CD4-positive, alpha-beta T cell treated with Interleukin-4 for 1 hour (primary cell): ENCODE data around the gene B4GALNT3.

ENCODE experiments used
- DNase-seq, 2 donors: peaks; one replicate each; pipeline ENCODE4 v3.0.0-alpha.2; 2020 to 2022

B4GALNT3 gene

GRCh38 chr12:578748-579419 is 119.1 kb downstream of the B4GALNT3 start:
- no peak for DNase-seq

DNA sequence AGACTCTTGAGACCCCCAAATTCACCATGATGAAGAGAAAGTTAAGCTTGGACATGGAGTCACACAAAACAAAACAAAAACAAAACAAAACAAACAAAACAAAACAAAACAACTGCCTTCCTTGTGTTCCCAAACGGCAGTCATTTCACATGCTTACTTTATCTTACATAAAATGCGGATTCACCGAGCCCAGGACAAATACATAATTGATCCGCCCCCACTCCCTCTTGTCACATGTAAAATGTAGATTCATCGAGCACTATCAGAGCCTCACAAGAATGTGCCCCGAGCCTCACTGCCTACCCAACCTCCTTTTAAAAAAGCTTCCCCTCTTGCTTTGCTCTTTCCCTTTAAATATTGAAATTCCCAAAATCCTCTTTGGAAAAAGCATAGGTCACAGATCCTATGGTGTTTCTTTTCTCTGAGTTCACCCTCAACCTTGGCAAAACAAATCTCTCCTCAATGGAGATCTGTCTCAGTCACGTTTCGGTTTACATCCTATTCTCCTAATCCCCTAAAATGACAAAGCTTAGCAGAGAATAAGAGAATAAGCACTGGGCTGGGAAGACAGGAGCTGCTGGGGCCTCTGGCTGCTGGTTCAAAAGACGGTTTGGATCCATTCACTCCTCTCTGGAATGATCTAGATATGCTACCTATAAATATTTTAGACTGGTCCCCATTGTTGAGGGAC is 119.8 kb downstream of the B4GALNT3 start:
- no peak for DNase-seq

- DNase-seq = no peak
Observed at GRCh38 chr12:580813-581212, 121.1 kb downstream of the B4GALNT3 start.

DNA sequence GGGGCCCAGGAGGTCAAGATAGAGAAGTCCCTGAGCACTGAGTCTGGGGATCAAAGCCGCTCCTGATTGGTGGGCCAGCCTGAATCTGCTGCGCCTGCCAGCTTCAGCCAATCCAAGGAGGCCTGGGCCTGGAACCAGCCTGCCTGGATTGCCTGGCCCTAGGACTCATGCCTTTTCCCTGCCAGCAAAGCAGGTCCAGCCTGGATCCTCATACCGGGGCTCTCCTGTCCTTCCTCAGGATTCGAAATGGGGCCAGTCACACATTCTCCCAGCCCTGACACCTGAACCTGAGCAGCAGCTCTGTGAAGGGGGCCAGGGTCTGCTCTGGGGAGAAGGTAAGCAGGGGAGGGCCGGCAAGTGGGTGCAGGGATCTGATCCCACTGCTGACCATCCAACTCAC is 121.6 kb downstream of the B4GALNT3 start:
- no peak for DNase-seq

DNA sequence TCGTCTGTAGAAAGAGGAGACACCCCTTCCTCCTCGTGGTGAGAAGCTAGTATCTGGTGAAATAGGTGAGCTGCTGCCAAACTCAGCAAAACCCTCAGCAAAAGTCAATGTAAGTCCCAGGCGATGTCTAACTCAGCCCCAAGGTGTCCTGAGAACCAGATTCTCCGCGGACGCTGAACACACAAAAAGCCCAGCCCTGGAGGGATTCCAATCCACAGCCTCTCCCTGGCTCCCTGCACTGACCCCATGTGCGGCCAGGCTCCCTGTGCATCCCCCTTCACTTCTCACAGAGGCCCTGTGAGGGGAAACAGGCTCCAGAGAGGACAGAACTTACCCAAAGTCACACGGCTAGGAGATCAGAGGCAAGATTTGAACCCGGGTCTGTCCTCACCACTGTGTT is 122.0 kb downstream of the B4GALNT3 start:
- DNase-seq = no peak

DNA sequence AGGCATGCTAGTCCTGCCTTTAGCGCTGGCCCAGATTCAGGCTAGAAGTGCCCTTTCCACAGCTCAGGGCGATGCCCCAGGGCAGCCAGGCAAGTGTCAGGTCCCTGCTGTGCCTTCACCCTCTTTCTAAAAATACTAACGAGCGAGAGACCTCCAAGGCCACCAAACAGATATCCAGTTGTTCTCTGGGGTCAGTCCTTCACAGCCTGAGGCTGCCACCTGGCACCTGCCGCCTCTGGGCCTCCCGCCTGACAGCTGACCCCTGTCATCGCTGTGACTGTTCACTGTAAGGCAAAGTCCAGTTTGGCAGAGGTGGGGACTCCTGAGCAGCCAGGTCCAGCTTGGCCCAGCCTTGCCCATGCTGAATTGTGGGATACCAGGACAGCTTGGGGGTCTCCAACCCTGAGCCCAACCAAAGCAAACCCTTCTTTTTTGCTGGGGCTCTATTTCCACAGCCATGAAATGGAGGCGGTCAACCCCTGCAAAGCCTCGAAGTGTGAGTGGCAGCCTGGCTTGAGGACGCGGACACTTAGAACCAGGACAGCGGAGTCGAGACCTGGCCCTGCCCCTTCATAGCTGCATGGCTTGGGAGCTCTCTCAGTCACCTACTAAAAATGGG is 123.6 kb downstream of the B4GALNT3 start:
- DNase-seq = no peak

- DNase-seq = no peak
Observed at GRCh38 chr12:585062-586061, 125.6 kb downstream of the B4GALNT3 start.

DNA sequence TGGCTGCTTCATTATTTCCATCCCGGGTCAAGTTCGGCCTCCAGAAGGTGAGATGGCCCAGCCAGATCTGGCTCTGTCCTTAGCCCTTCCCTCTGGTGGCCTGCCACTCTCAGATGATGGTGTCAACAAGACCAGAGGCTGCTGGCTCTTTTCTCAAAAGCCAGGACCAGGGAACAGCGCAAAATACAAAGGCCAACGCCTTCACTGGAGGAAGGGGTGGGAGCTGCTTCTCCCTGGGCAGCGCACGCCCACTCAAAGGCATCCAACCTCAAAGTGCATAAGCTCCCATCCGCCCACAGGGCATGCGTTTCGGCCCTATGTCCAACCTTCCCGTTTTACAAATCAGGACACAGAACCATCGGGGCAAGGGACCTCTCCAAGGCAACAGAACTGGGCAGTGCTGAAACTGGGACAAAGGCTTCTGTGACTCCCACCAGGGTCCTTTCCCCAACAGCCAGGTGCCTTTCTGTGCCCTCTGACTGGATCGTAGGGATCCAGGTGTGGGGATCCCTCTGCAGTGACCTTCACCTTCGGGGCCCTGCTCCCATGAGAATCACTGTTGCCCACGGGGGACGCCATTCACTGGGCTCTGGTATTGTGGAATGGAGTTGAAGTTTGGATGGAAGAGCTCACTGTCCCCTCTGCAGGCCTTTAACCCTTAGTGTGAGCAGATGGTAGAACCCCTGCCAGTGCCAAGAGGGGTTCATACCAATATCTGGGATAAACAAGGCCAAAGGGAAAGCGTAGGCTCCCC is 126.8 kb downstream of the B4GALNT3 start:
- no peak for DNase-seq

DNA sequence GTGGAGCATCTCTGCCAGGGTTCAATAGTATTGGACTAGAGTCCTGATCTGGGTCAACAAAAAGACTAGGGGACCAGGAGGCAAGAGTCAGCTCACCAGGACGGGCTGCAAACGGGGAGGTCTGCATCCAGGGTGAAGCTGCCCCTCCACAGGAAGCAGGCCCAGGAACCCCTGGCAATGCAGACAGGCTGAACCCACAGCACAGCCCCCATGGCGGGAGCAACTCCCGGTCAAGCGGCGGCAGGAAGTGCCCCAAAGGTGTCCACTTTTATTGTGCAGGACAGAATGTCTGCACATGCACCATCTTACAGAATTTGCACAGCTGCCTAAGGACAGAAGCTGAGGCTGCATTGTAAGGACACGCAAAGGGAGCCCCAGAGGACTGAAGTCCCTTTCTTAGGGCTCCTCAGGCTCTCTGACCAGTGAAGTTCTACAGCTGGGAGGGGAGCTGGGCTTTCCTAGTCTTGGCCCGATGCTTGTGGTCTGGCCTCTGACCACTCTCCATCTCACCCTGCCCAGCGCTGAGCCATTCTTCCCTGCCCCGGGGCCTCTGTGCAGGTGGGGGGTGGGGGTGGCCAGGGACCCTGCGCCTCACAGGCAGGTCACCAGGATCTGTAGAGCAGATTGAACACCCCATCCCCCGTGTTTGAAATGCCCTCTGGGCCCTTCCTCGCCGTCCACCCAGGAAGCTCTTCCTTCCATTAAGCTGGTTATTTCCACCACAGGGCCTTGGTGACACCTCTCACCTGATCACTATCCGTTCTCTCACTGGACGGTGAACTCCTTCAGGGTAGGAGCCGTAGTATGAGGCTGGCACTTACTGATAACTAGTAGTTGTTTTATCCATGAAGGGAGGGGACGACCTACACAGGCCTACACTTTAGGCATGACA is 127.6 kb downstream of the B4GALNT3 start:
- no peak for DNase-seq

DNA sequence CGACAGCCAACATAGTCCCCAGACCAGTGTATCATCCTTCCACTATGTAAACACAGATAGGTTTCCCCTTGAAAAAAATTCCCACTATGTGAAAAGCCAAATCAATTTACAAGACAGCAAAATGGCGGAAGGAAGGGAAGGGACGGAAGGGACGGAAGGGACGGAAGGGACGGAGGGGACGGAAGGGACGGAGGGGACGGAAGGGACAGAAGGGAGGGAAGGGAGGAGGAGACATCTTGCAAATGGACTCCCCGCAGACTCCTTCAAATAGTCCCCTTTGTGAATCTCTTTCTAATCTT is 128.2 kb downstream of the B4GALNT3 start:
- no peak for DNase-seq

- no peak for DNase-seq
Observed at GRCh38 chr12:588646-589045, 128.9 kb downstream of the B4GALNT3 start.

DNA sequence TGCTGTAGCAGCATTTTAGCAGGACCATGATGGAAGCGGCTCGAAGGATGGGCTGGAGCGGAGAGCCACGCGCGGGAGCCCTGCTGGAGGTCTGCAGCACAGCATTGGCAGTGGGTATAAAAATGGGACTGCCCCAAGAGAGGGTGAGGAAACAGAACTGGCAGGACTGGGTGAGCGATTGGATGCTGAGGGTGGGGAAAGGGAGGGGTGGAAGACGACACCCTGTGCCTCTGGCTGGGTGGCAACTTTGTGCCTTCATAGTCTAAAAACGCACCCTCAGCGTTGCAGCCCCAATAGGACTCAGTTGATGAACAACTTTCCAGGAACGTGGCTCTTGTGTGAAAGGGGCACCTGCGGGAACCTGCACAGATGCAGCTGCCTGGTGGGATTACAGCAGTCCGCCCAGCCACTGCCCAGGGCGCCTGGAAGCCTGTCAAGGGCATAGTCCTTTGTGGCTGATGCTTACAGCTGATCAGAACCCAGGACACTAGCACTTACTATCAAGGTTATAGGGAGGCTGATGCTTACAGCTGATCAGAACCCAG is 130.5 kb downstream of the B4GALNT3 start:
- DNase-seq = no peak

- no peak for DNase-seq
Observed at GRCh38 chr12:591167-592023, 131.7 kb downstream of the B4GALNT3 start.

DNA sequence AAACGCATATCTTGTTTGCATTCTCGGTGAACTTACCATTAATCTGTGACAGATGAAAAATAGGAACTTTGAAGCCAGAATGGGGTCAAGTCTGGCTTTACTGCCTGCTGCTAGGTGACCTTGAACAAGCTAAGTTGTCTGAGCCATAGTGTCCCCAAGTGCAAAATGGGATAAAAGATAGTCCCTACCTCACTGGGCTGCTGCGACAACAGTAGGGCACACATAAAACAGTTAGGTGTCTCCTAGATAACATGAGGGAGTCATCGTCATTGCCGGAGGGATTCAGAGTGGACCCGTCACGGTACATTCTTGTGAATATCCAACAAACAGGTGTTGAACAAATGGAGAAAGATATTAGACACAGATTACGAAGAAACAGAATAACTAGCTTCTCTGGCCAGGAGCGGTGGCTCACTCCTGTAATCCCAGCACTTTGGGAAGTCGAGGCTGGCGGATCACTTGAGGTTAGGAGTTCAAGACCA is 132.3 kb downstream of the B4GALNT3 start:
- DNase-seq = no peak

DNA sequence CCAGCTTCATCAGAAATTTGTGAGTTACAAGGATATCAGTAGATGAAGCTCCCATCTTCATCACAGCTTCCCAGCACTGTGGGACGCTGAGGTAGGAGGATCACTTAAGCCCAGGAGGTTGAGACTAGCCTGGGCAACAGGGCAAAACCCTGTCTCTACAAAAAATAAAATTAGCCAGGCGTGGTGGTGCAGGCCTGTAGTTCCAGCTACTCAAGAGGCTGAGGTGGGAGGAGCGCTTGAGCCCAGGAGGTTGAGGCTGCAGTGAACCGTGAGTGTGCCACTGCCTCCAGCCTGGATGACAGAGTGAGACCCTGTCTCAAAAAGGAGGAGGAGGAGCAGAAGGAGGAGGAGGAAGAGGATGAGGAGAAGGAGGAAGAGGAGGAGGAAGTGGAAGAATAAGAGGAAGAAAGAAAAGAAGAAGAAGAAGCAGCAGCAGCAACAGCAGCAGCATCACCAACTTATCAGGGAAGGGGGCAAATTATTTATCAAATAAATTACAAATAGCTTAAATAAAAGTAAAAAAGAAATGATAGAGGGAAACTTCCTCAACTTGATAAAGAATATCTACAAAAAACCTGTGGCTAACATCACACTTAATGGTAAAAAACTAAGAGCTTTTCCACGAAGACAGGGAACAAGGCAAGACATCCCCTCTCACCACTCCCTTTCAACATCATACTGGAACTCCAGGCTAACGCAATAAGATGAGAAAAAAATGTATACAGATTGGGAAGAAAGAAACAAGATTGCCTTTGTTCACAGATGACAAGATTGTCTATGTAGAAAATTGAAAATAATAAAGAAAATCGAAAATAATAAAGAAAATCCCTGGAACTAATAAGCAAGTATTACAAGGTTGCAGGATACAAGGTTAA is 133.9 kb downstream of the B4GALNT3 start:
- DNase-seq = no peak

GRCh38 chr12:597926-598568 is 138.3 kb downstream of the B4GALNT3 start:
- no peak for DNase-seq

- DNase-seq = no peak
Observed at GRCh38 chr12:599756-600155, 140.0 kb downstream of the B4GALNT3 start.

GRCh38 chr12:601976-602699 is 142.4 kb downstream of the B4GALNT3 start:
- DNase-seq = no peak
